Left lung (tissue), 10 donors: ENCODE results near the gene FAT3. TPM values are rescaled to one million over a fixed set of nuclear protein-coding genes. Genes with fewer than 3 reads are reported as not detected.
A peak's percentile ranks its signal among the peaks of the same experiment; 100 is the strongest.

Experiments
- ATAC-seq: fragments of 200-7000 bp; cut with Tn5 transposase; one replicate; pipeline ENCODE4 v1.9.1; 2020; ENCODE audit warnings: moderate library complexity
- DNase-seq, 4 donors: peaks; one replicate each; pipeline ENCODE4 v3.0.0-alpha.2; 2013 to 2020
- H3K27ac ChIP-seq, 2 donors: fragments of 200-600 bp; sonication (generic) in 1 of 2; one replicate each; pipeline versions ENCODE4 v1.5.0 to v1.8.0; 2020 to 2021
- H3K27me3 ChIP-seq, 2 donors: fragments of 200-600 bp; sonication (generic) in 1 of 2; one replicate each; pipeline versions ENCODE4 v1.5.0 to v1.8.0; 2020 to 2021
- H3K36me3 ChIP-seq, 2 donors: fragments of 200-600 bp; sonication (generic) in 1 of 2; one replicate each; pipeline versions ENCODE4 v1.5.0 to v1.8.0; 2020 to 2021
- H3K4me1 ChIP-seq, 2 donors: fragments of 200-600 bp; one replicate each; pipeline ENCODE4 v1.8.0; 2021
- H3K4me3 ChIP-seq, 2 donors: fragments of 200-600 bp; sonication (generic) in 1 of 2; one replicate each; pipeline versions ENCODE4 v1.5.0 to v1.8.0; 2020 to 2021; ENCODE audit warnings: mild to moderate bottlenecking in 1 of 2
- H3K9me3 ChIP-seq, 2 donors: fragments of 200-600 bp; sonication (generic) in 1 of 2; one replicate each; pipeline versions ENCODE4 v1.5.0 to v1.8.0; 2020 to 2021
- intact Hi-C, 2 donors: fragments of 100-400 bp; cut with DNase I; formaldehyde crosslinking; loops; one replicate each; pipeline versions ENCODE4 v1.11.2 to v1.14.2; 2022
- polyA plus RNA-seq, 6 donors: library from polyadenylated mRNA; unstranded; fragments of 120-200 nt; gene quantifications; one replicate each; pipeline ENCODE4 v1.2.1, GENCODE V29; 2013; ENCODE audit not compliant: insufficient read length in 6 of 6
- total RNA-seq, 2 donors: library from RNA; stranded (reverse); fragmentation: NEBNext Ultra II Directional; extraction: Animal tissue kit (Norgen Biotek cat#: 25700); gene quantifications; one replicate each; pipeline ENCODE4 v1.2.1, GENCODE V29; 2021
- TF ChIP-seq, protein P1 (sequence below), 2 donors: fragments of 200-600 bp; sonication (generic) in 1 of 2; IDR thresholded peaks; one replicate each; pipeline versions ENCODE4 v1.5.0 to v1.8.0; 2021; ENCODE audit warnings: antibody characterized with exemption in 2 of 2
- donor health status: DM: no; HTN: yes; CAD: no.
- donor health status: DM: no; HTN: no; CAD: no.

FAT3 gene
- total and polyA plus RNA-seq, 8 donors = 3.0 to 73.3 (median 61.6) TPM

- H3K27me3 ChIP-seq = peaks cover 27 to 58% of the 10 kb centered on the region in 2 donors
- no peak for ATAC-seq
- H3K36me3 ChIP-seq = no peaks in the 10 kb centered on the region
- TF ChIP-seq, protein P1, sequence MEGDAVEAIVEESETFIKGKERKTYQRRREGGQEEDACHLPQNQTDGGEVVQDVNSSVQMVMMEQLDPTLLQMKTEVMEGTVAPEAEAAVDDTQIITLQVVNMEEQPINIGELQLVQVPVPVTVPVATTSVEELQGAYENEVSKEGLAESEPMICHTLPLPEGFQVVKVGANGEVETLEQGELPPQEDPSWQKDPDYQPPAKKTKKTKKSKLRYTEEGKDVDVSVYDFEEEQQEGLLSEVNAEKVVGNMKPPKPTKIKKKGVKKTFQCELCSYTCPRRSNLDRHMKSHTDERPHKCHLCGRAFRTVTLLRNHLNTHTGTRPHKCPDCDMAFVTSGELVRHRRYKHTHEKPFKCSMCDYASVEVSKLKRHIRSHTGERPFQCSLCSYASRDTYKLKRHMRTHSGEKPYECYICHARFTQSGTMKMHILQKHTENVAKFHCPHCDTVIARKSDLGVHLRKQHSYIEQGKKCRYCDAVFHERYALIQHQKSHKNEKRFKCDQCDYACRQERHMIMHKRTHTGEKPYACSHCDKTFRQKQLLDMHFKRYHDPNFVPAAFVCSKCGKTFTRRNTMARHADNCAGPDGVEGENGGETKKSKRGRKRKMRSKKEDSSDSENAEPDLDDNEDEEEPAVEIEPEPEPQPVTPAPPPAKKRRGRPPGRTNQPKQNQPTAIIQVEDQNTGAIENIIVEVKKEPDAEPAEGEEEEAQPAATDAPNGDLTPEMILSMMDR (IDR thresholded peaks at IDR 0.05) = no peak
- no peaks in the 10 kb centered on the region for H3K9me3 ChIP-seq
- H3K4me3 ChIP-seq = no peak overlapping the region
- no peaks in the 10 kb centered on the region for H3K4me1 ChIP-seq
- no peak overlapping the region for H3K27ac ChIP-seq
- intact Hi-C loops = no loop called here
- DNase-seq = no peak
Measured at GRCh38 chr11:92222701-92223100, 1.9 kb upstream of the FAT3 start.

DNA sequence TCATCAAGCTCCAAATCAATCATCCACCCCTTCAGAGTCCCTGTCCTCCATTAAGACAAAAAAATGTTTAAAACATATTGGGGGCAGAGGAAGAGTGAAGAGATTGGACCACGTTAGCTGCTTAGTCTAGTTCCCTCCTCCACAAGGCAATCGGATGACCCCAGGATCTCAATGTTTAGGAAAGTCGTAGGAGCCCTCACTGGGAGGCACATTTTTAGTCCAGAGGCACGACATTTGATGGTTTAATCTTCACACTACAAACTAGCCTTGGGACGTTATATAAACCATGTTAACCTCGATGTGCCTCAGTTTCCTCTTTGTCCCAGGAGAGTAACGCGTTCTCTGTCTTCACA is 588 bp upstream of the FAT3 start:
- DNase-seq = peak in 1 of 4 donors; percentile 48
- no peaks in the 10 kb centered on the region for H3K9me3 ChIP-seq
- peaks cover 31 to 71% of the 10 kb centered on the region in 2 donors for H3K27me3 ChIP-seq
- peak overlapping the region; percentile 28 to 36 for H3K4me3 ChIP-seq
- H3K27ac ChIP-seq = peak overlapping the region in 1 of 2 donors; percentile 30
- H3K36me3 ChIP-seq = no peaks in the 10 kb centered on the region
- no peaks in the 10 kb centered on the region for H3K4me1 ChIP-seq
- TF ChIP-seq, protein P1 (IDR thresholded peaks at IDR 0.05) = no peak
- intact Hi-C loops = no loop called here
- ATAC-seq = no peak

DNA sequence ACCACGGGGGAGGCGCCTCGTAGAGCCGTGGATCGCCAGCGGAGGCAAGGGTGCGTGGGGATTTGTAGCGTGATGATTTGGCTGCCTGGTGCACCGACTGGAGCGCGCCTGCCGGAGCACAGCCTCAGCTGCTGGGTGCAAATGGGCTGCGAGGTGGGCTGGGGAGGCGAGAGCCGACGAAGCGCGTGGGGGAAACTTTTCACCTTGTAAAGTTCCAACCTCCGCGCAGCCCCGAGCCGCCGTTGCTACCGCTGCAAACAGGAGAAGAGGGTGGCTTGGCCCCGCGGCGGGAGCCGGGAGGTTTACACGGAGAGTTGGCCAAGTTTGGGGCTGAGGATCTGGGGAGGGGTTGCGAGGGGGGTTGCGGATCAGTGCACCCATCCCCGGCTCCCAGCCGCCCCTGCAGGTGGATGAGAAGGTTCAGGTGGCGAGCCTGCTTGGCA is 528 bp downstream of the FAT3 start:
- ATAC-seq (no peak), DNase-seq (peak in 1 of 4 donors; percentile 81)
- Histone ChIP-seq H3K36me3 (no peaks in the 10 kb centered on the region), H3K9me3 (no peaks in the 10 kb centered on the region), H3K27ac (peak overlapping the region in 1 of 2 donors; percentile 39), H3K27me3 (peaks cover 31 to 80% of the 10 kb centered on the region in 2 donors), H3K4me1 (no peaks in the 10 kb centered on the region), H3K4me3 (peak overlapping the region; percentile 28 to 36)
- TF ChIP-seq, protein P1 (IDR thresholded peaks at IDR 0.05) = no peak
- intact Hi-C loops = no loop called here

DNA sequence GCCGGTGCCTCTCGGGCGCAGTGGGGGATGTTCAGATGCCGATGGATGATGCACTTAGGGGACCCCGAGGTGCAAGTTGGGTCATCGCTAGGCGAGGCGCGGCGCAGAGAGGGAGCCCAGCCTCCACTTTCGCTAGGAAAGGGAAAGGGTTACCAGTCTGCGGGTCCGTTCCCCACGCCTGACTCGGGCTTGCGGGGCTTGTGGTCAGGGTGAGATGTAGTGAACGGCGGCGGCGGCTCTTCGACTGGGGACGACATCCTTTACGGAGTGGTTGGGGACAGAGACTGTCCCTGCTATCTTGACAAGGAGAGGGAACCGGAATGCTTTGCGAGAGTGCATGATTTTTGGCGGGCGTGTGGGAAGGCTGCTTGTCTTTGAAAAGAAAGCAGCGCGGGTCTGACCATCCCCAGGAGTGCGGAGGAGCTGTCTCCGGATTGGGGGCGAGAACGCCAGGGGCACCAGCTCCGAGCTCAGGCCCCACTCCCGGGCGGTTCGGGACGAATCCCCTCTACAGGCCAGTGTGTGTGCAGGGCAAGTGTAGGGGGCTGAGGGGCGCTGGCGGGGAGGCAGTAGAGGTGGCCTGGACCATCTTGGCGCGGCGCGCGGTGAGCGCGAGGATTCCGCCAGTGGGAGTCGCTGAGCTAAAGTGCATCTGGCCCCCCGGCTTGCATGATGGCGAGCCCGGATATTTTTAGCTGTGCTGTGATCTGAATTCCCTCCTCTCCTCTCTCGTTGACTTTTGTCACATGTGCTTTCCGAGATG is 1.1 kb downstream of the FAT3 start:
- Histone ChIP-seq H3K27ac (no peak overlapping the region), H3K4me1 (no peaks in the 10 kb centered on the region), H3K4me3 (peak overlapping the region; percentile 28 to 36), H3K36me3 (no peaks in the 10 kb centered on the region), H3K27me3 (peaks cover 31 to 86% of the 10 kb centered on the region in 2 donors), H3K9me3 (no peaks in the 10 kb centered on the region)
- intact Hi-C loops = no loop called here
- TF ChIP-seq, protein P1 (IDR thresholded peaks at IDR 0.05) = no peak
- DNase-seq (peak in 3 of 4 donors; percentile 65 to 76 (median 71)), ATAC-seq (peak; percentile 13)

DNA sequence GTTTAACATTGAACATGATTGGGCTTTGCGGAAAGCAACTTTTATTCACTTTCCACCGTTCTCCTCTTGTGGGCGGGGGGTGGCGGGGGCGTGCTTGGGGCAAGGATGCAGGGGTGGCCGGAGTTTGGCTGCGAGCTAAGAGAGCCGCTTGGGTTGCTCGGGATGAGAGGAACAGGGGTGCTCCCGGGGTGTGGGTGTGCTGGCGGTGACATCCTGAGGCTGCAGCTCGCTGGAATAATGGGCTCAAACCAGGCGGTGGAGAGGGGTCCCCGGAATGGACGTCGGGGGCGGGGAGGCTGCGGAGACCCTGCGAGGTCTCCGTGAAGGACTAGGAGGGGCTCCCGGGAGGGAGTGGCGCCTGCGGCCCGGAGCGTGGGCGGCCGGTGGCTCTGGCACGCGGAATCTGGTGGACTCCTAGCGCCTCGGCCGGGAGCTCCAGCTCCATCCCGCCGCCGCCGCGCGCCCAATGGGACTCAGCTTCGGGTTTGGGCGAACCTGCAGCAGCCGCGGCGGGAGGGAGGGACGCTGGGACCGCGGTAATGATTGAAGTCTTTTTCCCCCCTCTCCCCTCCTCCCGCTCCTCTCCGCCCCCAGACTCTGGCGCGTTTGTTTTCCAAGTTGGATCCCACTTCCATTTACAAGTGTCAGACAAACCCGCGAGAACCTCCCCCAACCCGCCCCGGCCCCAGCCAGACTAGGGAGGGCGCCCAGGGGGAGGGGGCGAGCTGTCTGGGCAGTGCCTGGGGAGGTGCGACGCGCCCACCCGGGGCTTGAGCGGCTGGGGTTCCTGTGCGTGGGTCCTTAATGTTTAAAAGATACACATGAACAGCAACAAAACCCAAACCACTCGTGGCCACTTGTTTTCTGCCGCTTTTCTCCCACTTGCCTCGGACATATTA is 2.0 kb downstream of the FAT3 start:
- no peak overlapping the region for H3K27ac ChIP-seq
- no peaks in the 10 kb centered on the region for H3K36me3 ChIP-seq
- DNase-seq (peak in 3 of 4 donors; percentile 35 to 77 (median 48)), ATAC-seq (no peak)
- no peaks in the 10 kb centered on the region for H3K9me3 ChIP-seq
- peak overlapping the region; percentile 28 to 36 for H3K4me3 ChIP-seq
- peaks cover 31 to 89% of the 10 kb centered on the region in 2 donors for H3K27me3 ChIP-seq
- intact Hi-C loops = no loop called here
- H3K4me1 ChIP-seq = no peaks in the 10 kb centered on the region
- TF ChIP-seq, protein P1 (IDR thresholded peaks at IDR 0.05) = no peak
